Stimulated activated CD4-positive, alpha-beta T cell treated with anti-CD3 and anti-CD28 coated beads, TNF-alpha, amount 100 ng/mL, for 48 hours (primary cell): ENCODE results near the gene SMIM41.

Experiments used
- DNase-seq, 3 donors: peaks; one replicate each; pipeline ENCODE4 v3.0.0-alpha.2; 2020; ENCODE audit warnings: low read depth in 3 of 3

SMIM41 gene

DNA sequence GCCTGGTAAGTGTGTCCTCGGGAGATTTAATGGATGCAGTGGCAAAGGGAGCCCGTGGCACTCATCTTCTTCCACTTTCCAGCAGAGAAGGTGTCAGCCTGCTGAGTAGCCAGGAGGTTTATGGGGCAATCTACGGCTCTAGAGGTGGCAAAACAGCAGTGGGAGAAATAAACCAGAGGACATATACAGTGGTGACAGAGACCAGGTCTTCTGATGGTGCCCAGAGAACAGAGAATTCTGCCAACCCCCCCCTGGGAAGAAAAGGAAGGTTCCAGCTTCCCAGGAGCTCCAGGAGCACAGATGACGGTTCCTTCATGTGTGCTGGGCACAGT is 43.0 kb downstream of the SMIM41 start:
- no peak for DNase-seq

- DNase-seq, result no peak
Observed at GRCh38 chr12:52122904-52123303, 43.4 kb downstream of the SMIM41 start.

- DNase-seq, result no peak
Observed at GRCh38 chr12:52123487-52124186, 44.1 kb downstream of the SMIM41 start.

DNA sequence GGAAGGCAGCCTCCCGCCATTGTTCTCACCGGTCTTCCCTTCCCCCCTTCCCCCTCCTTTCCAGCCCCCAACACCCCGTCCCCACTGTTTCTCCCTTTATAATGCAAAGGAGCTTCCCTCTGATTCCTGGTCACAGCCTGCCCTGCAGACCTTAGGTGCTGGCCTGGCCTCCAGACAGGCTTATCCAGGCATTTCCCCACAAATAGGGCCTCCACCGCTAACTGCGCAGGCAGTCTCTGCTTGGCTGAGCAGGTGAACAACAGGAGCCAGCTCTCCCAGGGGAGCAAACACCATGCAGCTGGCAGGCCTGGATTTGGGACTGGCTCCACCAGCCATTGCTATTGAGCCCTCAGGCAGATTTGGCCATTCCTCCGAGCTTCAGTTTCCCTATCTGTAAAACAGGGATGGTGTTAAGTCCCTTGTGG is 46.0 kb downstream of the SMIM41 start:
- DNase-seq, result no peak

DNA sequence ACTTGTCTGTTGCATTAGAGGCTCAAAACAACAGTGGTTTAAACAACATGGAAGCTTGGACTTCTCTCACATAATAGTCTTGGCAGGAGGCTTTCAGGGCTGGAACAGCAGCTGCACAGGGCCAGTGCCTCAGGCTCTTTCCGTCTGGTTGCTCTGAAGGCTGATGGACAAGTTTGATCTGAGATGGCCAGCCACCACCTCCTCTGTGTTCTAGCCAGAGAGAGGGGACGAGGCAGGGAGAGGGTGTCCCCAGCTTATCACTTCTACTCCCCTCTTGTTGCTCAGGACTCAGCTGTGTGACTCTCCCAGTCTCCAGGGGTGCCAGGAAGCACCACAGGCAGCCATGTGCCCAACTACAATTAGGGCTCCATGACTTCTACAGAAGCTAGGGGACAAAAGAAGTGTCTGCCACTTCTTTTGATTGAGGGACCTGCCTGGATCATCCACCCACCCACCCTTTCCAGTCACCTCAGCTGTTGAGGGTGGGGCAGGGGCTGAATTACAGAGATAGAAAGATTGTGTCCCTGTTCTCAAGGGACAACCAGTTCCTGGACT is 46.6 kb downstream of the SMIM41 start:
- DNase-seq, result no peak

DNA sequence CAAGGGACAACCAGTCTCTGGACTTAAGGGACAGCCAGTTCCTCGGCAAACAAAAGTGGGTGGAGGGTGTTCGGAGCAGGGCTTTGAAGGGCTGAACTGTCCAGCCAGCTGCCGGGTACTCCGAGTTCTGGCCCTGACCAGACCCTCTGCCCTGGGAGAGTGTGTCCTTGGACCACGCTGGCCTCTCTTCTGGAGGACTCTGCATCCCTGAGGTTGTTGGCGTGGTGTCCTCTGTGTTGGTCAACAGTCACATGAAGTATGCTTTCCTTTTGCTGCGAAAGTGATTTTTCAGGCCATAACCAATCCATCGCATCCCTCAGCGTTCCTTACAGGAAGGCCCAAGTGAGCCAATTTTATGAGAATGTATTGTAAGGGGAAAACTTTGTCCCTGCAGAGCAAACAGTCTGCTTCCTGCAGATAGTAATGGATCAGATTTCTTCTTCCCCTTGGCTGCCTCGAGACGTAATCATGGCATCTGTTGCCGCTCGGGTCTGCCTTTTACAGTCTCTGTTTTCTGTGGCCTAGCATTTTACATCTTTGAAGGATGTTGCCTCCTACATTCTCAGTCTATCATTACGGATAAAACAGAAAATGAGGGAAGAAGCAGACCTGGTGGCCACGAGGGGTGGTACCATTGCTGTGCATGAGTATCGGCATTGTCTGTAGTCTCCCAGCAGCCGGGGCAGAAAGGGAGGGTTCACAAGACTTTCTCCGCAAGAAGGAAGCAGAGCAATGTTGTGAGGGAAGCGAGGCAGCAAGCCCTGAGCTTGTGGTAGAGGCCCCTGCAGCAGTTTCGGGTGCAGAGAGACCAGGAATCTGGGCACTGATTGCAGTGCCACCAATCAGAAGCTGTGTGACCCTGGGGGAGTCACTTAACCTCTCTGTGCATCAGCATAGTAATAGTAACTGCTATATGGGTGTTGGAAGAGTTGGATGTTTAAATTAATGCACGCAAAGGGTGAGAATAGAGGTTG is 47.4 kb downstream of the SMIM41 start:
- DNase-seq, result no peak

- DNase-seq, result no peak
Observed at GRCh38 chr12:52127683-52128450, 48.4 kb downstream of the SMIM41 start.

GRCh38 chr12:52130711-52131110 is 51.2 kb downstream of the SMIM41 start:
- DNase-seq, result no peak

DNA sequence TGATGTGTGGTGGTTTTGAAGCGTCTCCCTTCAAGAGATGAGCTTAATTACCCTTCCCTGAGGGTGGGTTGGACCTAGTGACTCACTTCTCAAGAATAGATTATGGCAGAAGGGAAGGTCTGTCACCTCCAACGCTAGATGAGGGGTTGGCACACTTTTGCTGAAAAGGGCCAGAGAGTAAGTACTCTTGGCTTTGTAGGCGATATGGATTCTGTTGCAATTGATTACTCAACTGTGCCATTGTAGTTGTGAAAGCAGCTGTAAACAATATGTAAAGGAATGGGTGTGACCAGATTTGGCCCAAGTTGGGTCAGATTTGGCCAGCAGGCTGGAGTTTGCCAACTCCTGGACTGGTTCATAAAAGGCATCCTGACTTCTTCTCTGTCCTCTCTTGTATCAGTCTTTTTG is 53.3 kb downstream of the SMIM41 start:
- no peak for DNase-seq

DNA sequence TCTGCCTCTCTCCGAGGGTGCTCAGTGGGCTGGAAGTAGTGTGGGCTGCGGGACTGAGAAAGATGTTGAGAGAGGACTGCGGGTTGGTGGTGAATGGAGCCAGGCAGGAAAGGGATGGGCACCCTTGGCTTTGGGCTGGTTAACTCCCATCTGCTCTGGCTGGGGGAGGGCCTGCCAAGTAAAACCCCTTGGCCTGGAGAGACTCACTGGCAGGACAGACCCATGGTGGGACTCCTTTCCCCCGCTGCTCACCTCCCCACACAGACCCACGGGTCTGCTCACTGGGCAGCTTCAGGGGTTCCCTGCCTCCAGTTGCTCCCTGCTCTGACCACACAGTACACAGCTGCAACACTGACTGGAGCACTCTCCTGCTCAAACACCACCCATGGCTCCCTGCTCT is 58.2 kb downstream of the SMIM41 start:
- no peak for DNase-seq

- DNase-seq, result no peak
Observed at GRCh38 chr12:52139147-52139546, 59.6 kb downstream of the SMIM41 start.

GRCh38 chr12:52139579-52140062 is 60.1 kb downstream of the SMIM41 start:
- DNase-seq, result peak in 1 of 3 donors; percentile 20

DNA sequence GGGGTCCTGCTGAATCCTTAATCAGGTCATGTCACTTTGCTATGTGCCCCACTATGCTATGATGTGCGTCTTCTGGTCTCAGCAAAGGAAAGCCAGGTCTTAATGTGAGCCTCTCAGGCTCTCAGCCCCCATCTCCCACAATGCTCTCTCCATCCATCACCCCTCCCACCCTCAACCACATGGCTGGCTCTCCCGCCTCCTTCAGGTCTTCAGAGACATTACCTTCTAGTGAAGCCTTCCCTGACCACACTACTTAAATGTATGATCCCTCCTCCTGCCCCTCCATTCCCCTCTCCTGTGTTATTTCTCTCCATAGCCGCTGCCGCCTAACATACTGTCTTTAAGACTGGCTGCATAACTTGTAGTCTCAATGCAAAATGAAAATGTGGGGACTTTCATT is 61.8 kb downstream of the SMIM41 start:
- DNase-seq, result no peak

GRCh38 chr12:52141875-52142274 is 62.4 kb downstream of the SMIM41 start:
- DNase-seq, result no peak

- DNase-seq, result no peak
Observed at GRCh38 chr12:52142431-52142830, 62.9 kb downstream of the SMIM41 start.

DNA sequence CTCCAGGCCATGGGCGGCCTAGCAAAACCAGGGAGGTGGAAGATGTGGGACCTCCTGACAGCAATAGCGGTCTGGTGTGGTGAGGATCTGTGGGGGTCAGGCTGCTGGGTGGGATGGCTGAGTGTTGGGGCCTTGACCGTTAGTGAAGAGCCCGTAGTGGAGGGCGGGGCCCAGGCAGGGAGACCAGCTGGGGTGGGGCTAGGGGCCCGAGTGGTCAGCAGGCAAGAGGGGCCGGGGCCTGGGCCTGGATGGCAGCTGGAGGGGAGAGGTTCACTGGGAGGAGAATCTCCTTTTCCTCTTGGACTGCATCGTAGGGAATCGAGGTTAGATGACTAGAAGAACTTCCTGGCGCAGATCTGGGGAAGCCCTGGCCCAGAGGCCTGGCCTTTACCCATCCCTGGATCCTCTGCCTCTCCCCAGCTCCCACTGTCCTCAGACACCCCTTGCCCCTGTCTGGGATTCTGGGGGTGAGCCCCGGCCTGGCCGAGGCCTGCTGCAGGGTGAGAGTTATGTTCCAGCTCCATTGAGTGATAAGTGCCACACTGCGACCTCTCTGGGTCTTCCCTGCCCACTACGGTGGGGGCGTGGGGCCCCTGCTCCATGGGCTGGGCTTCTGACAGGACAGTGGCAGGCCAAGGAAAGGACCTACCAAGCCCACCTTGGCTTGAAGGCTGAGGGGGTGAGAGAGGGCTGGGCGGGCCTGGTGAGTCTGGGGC is 65.2 kb downstream of the SMIM41 start:
- DNase-seq, result no peak

GRCh38 chr12:52145228-52146088 is 66.0 kb downstream of the SMIM41 start:
- DNase-seq, result no peak

DNA sequence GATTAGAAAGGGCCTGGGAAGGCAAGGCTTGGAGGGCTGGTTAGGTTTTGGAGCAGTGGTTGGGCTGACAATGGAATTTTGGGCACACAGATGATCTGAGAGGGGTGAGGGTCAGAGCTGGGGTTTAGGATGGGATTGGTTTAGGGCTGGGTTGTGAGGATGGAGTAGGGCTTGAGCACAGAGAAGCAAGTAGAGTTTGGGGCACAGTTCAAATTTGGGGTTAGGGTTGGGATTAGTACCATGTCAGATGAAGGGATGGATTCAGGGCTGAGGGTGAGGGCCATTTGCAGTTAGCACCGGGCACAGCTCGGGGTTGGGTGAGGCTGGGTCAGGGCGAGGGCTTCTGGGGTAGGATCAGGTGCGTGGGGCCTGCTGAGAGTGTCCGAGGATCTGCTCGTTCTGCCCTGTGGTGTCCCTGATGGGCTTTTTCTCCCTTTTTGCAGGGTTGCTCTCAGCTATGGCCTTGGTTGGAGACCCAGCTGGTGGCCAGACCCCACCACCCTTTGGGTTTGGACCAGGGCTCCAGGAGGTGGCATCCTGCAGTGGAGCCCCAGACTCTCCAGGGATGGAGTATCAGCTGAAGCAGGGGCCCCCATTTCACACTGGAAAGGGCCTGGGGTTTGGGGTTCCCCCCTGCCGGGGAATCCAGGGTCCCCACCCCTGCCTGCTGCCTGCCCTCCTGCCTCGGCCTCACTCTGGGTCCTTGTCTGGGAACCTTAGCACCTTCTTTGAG is 66.8 kb downstream of the SMIM41 start:
- no peak for DNase-seq

DNA sequence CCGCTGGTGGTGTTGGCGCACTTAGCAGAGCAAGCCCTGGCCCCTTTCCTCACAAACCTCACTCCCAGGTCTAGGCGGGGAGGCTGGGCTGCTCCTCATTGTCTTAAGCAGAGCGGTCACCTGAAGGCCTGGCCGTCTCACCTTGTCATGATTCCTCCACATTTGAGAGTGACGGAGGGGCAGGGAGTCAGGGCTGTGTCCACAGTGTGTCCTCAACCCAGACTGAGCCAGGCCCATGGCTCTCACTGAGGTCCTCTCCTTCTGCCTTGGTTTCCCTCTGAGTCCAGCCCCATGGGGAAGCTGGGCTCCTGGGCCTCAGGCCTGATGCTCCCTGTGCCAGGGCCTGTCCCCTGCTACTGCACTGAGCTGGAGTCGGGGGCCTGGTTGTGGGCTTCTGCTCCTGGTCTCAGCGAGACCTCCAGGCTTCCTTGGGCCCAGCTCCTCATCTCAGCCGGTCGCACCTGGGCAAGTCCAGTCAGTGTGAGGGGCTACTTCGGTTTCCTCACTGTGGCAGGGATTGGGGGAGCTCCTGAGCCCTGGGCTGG is 67.4 kb downstream of the SMIM41 start:
- DNase-seq, result no peak
